Right lobe of liver (tissue), 6 donors: ENCODE data around the gene KLHL35. TPM values are rescaled to one million over a fixed set of nuclear protein-coding genes. Genes with fewer than 3 reads are reported as not detected.

ENCODE experiments used
- ATAC-seq, 4 donors: fragments of 200-7000 bp; cut with Tn5 transposase; one replicate each; pipeline ENCODE4 v1.9.1; 2020; ENCODE audit warnings: mild to moderate bottlenecking in 4 of 4, moderate library complexity in 4 of 4
- DNase-seq, 3 donors: peaks; one replicate each; pipeline ENCODE4 v3.0.0-alpha.2; 2020
- H3K27ac ChIP-seq, 3 donors: fragments of 200-600 bp; one replicate each; pipeline ENCODE4 v1.8.0; 2022
- H3K27me3 ChIP-seq, 2 donors: fragments of 200-600 bp; one replicate each; pipeline ENCODE4 v1.8.0; 2022
- H3K36me3 ChIP-seq, 4 donors: fragments of 200-600 bp; sonication (generic) in 1 of 4; one replicate each; pipeline versions ENCODE4 v1.5.1 to v1.8.0; 2017 to 2022; ENCODE audit warnings: control low read depth in 1 of 4
- H3K4me1 ChIP-seq, 4 donors: fragments of 200-600 bp; sonication (generic) in 1 of 4; one replicate each; pipeline versions ENCODE4 v1.5.1 to v1.8.0; 2017 to 2022; ENCODE audit warnings: control low read depth in 1 of 4
- H3K4me3 ChIP-seq, 3 donors: fragments of 200-600 bp; one replicate each; pipeline ENCODE4 v1.8.0; 2022
- H3K9me3 ChIP-seq, 4 donors: fragments of 200-600 bp; sonication (generic) in 1 of 4; one replicate each; pipeline versions ENCODE4 v1.5.1 to v1.8.0; 2017 to 2022; ENCODE audit warnings: control low read depth in 1 of 4
- CTCF ChIP-seq, 4 donors: fragments of 200-600 bp in 3 of 4; fragments of 450-650 bp in 1 of 4; IDR thresholded peaks; one replicate each; pipeline versions ENCODE4 v1.5.1 to v1.8.0; 2016 to 2022; ENCODE audit warnings: antibody characterized with exemption in 4 of 4, mild to moderate bottlenecking in 2 of 4
- POLR2A ChIP-seq: fragments of 450-650 bp; IDR thresholded peaks from one replicate; pipeline ENCODE4 v1.6.1; 2017; ENCODE audit warnings: antibody characterized with exemption, mild to moderate bottlenecking
- WGBS: methylation state at CpG from one replicate; pipeline ENCODE4 v1.1.6; 2018; ENCODE audit warnings: low coverage, low lambda C conversion rate; ENCODE audit not compliant: insufficient coverage; ENCODE audit errors: missing lambda C conversion rate; 5-methylcytosine and 5-hydroxymethylcytosine counted together
- intact Hi-C, 2 donors: fragments of 100-400 bp; cut with DNase I; formaldehyde crosslinking; loops; one replicate each; pipeline versions ENCODE4 v1.11.2 to v1.14.1; 2022
- total RNA-seq, 6 experiments: library from RNA; depleted of rRNA in 2 of 6; stranded (reverse); fragments of >200 nt in 2 of 6; fragmentation: NEBNext Ultra II Directional in 3 of 6; extraction: Animal tissue kit (Norgen Biotek cat#: 25700) in 3 of 6; gene quantifications; one replicate each; pipeline versions ENCODE4 v1.1.0 to v1.2.4, GENCODE V29; 2016 to 2023
- donor health status: DM: no; HTN: yes; CAD: no.
- donor health status: DM: no; HTN: no; CAD: no.
- donor health status: DM: no; HTN: no; CAD: no.
- donor health status: DM: no; HTN: yes; CAD: no.
- donor health status: DM: no; HTN: yes; CAD: no.

Gene KLHL35
- total RNA-seq, 6 experiments from 2014 or later, result 0.09 TPM; not detected in 5

GRCh38 chr11:75431533-75432525 lies 1.2 kb downstream of the KLHL35 start:
- intact Hi-C loops, result no loop called here
- Histone ChIP-seq H3K36me3 (no peaks in the 10 kb centered on the region), H3K4me1 (peaks cover 0 to 4% (median 0%) of the 10 kb centered on the region in 4 donors), H3K9me3 (no peaks in the 10 kb centered on the region), H3K27ac (no peak overlapping the region), H3K4me3 (no peak overlapping the region), H3K27me3 (peaks cover 0 to 6% of the 10 kb centered on the region in 2 donors)
- no peak for DNase-seq
- TF ChIP-seq POLR2A, result no peak
- TF ChIP-seq CTCF (IDR thresholded peaks at IDR 0.05), result no peak
- ATAC-seq, result no peak
- WGBS, result 37% methylated on average over 7 of the region's 16 CpGs

GRCh38 chr11:75430714-75431532 lies 2.1 kb downstream of the KLHL35 start:
- ATAC-seq (no peak), DNase-seq (no peak)
- Histone ChIP-seq H3K4me1 (peaks cover 0 to 4% (median 0%) of the 10 kb centered on the region in 4 donors), H3K4me3 (no peak overlapping the region), H3K27me3 (peaks cover 0 to 6% of the 10 kb centered on the region in 2 donors), H3K9me3 (no peaks in the 10 kb centered on the region), H3K36me3 (no peaks in the 10 kb centered on the region), H3K27ac (no peak overlapping the region)
- intact Hi-C loops, result no loop called here
- TF ChIP-seq CTCF (IDR thresholded peaks at IDR 0.05) (no peak), POLR2A (no peak)
- 35% methylated on average over 28 of the region's 32 CpGs for WGBS

GRCh38 chr11:75429902-75430713 lies 2.9 kb downstream of the KLHL35 start:
- ATAC-seq (peak; percentile 7 to 44 (median 24)), DNase-seq (peak in 1 of 3 donors; percentile 56)
- Histone ChIP-seq H3K36me3 (no peaks in the 10 kb centered on the region), H3K27ac (no peak overlapping the region), H3K27me3 (peaks cover 0 to 6% of the 10 kb centered on the region in 2 donors), H3K4me3 (peak overlapping the region in 1 of 3 donors; percentile 29), H3K4me1 (peaks cover 0 to 4% (median 0%) of the 10 kb centered on the region in 4 donors), H3K9me3 (no peaks in the 10 kb centered on the region)
- WGBS, result 0% methylated on average over 3 of the region's 134 CpGs
- intact Hi-C loops, result no loop called here
- TF ChIP-seq POLR2A (no peak), CTCF (IDR thresholded peaks at IDR 0.05) (no peak)

- Histone ChIP-seq H3K4me1 (peaks cover 0 to 4% (median 0%) of the 10 kb centered on the region in 4 donors), H3K4me3 (no peak overlapping the region), H3K27ac (no peak overlapping the region), H3K36me3 (no peaks in the 10 kb centered on the region), H3K9me3 (no peaks in the 10 kb centered on the region), H3K27me3 (peaks cover 0 to 6% of the 10 kb centered on the region in 2 donors)
- intact Hi-C loops, result no loop called here
- TF ChIP-seq POLR2A (no peak), CTCF (IDR thresholded peaks at IDR 0.05) (no peak)
- no peak for ATAC-seq
- DNase-seq, result no peak
- WGBS, result 24% methylated on average over 11 of the region's 25 CpGs
These were observed 3.4 kb downstream of the KLHL35 start for GRCh38 chr11:75429641-75429901.
